Bronchial smooth muscle cell (primary cell): ENCODE results near the gene CYBRD1. TPM values are rescaled to one million over a fixed set of nuclear protein-coding genes. Genes with fewer than 3 reads are reported as not detected.

Source experiments
- total RNA-seq: library from RNA; depleted of rRNA; stranded (reverse); fragments of >200 nt; gene quantifications from 2 replicates; pipeline ENCODE4 v1.2.1, GENCODE V29; 2014

The CYBRD1 gene
- 265 and 454 TPM in 2 replicates for total RNA-seq

GRCh38 chr2:171522052-171522787, at the start of gene CYBRD1:
Gene CYBRD1, plus strand, starts transcription at chr2:171522474. Its CDS starts 72 bp downstream, at chr2:171522546.

Other genes starting within 250 kb of the CYBRD1 start
- gene METTL8, start 88.5 kb upstream of the CYBRD1 start, total RNA-seq: 7.7 TPM in 2 replicates
- 18.3 and 19.7 TPM in 2 replicates for gene DCAF17, start 88.2 kb upstream of the CYBRD1 start, total RNA-seq
- 106 and 121 TPM in 2 replicates for gene DYNC1I2, start 165.0 kb downstream of the CYBRD1 start, total RNA-seq